Ovary (tissue), 9 donors: ENCODE data around the gene PNPLA8. TPM values are rescaled to one million over a fixed set of nuclear protein-coding genes. Genes with fewer than 3 reads are reported as not detected.
A peak's percentile ranks its signal among the peaks of the same experiment; 100 is the strongest.

ENCODE experiments used
- DNase-seq, 5 donors: peaks; one replicate each; pipeline ENCODE4 v3.0.0-alpha.2; 2019 to 2020
- H3K27ac ChIP-seq, 2 donors: fragments of 200-600 bp; one replicate each; pipeline versions ENCODE4 v1.5.1 to v1.8.0; 2019 to 2022
- H3K27me3 ChIP-seq: fragments of 200-600 bp; one replicate; pipeline ENCODE4 v1.8.0; 2022
- H3K36me3 ChIP-seq: fragments of 200-600 bp; sonication (generic); one replicate; pipeline ENCODE4 v1.5.1; 2019
- H3K4me1 ChIP-seq: one replicate; pipeline ENCODE4 v1.8.1; 2013; ENCODE audit warnings: mild to moderate bottlenecking, moderate library complexity; ENCODE audit not compliant: insufficient read depth
- H3K4me3 ChIP-seq: fragments of 200-600 bp; sonication (generic); one replicate; pipeline ENCODE4 v1.5.1; 2017
- H3K9me3 ChIP-seq, 2 donors: fragments of 200-600 bp in 1 of 2; sonication (generic) in 1 of 2; one replicate each; pipeline versions ENCODE4 v1.5.1 to v1.8.1; 2013 to 2019; ENCODE audit warnings: mild to moderate bottlenecking in 1 of 2, moderate library complexity in 1 of 2
- CTCF ChIP-seq, 3 donors: fragments of 450-650 bp in 2 of 3; fragments of 200-600 bp in 1 of 3; IDR thresholded peaks; one replicate each; pipeline versions ENCODE4 v1.5.1 to v1.8.0; 2016 to 2022; ENCODE audit warnings: antibody characterized with exemption in 3 of 3, mild to moderate bottlenecking in 1 of 3
- EP300 ChIP-seq: sonication (generic); formaldehyde crosslinking; IDR thresholded peaks from one replicate; pipeline ENCODE4 v1.6.1; 2017; ENCODE audit warnings: antibody characterized with exemption
- POLR2A ChIP-seq: fragments of 450-650 bp; IDR thresholded peaks from one replicate; pipeline ENCODE4 v1.6.1; 2017; ENCODE audit warnings: antibody characterized with exemption, mild to moderate bottlenecking, moderate library complexity
- WGBS, 3 donors: extraction: QIAGEN DNeasy Blood & Tissue Kit in 1 of 3; methylation state at CpG; one replicate each; pipeline versions ENCODE4 v1.1.5 to v1.1.7; 2013 to 2017; 5-methylcytosine and 5-hydroxymethylcytosine counted together
- intact Hi-C, 4 donors: fragments of 100-400 bp; cut with DNase I; formaldehyde crosslinking; loops; one replicate each; pipeline versions ENCODE4 v1.11.0 to v1.15.1; 2022 to 2023
- polyA plus RNA-seq, 2 donors: library from polyadenylated mRNA; stranded (reverse); fragments of 200-250 nt in 1 of 2; fragments of 350-450 nt in 1 of 2; fragmentation: Illumina TruSeq in 1 of 2; extraction: RNeasy Lipid Tissue Mini Kit (QIAGEN cat#74804) in 1 of 2; gene quantifications; one replicate each; pipeline ENCODE4 v1.2.3, GENCODE V29; 2013 to 2014
- total RNA-seq, 7 donors: library from RNA; depleted of rRNA in 2 of 7; stranded (reverse); fragments of >200 nt in 2 of 7; fragmentation: NEBNext Ultra II Directional in 3 of 7; extraction: Animal tissue kit (Norgen Biotek cat#: 25700) in 3 of 7; gene quantifications; one replicate each; pipeline versions ENCODE4 v1.1.0 to v1.2.4, GENCODE V29; 2016 to 2023
- donor health status: DM: no; HTN: no; CAD: no; lungs with moderate emphysema.
- donor health status: DM: no; HTN: no; CAD: no.
- donor health status: Bipolar disorder and iron deficiency.
- donor health status: DM: yes; HTN: yes; CAD: no.
- donor health status: DM: no; HTN: no; CAD: no.
- donor health status: DM: yes; HTN: yes; CAD: no.

The PNPLA8 gene
- total and polyA plus RNA-seq, 9 donors = 16.8 to 39.7 (median 24.9) TPM

- Histone ChIP-seq H3K27me3 (no peaks in the 10 kb centered on the region), H3K27ac (peak overlapping the region; percentile 94 to 98), H3K4me3 (peak overlapping the region; percentile 57), H3K4me1 (peaks cover 4% of the 10 kb centered on the region), H3K9me3 (no peaks in the 10 kb centered on the region), H3K36me3 (no peaks in the 10 kb centered on the region)
- TF ChIP-seq CTCF (IDR thresholded peaks at IDR 0.05) = no peak
- TF ChIP-seq POLR2A = no peak
- TF ChIP-seq EP300 = no peak
- WGBS, 3 donors = 0 to 1% (median 0%) methylated on average over 20 to 22 of the region's 22 CpGs
- intact Hi-C loops = no loop called here
- no peak for DNase-seq
These were observed 479 bp downstream of the PNPLA8 start for GRCh38 chr7:108525327-108525984.

- Histone ChIP-seq H3K36me3 (no peaks in the 10 kb centered on the region), H3K27me3 (no peaks in the 10 kb centered on the region), H3K27ac (no peak overlapping the region), H3K9me3 (no peaks in the 10 kb centered on the region), H3K4me1 (peaks cover 4% of the 10 kb centered on the region), H3K4me3 (no peak overlapping the region)
- TF ChIP-seq EP300 (no peak), POLR2A (no peak), CTCF (IDR thresholded peaks at IDR 0.05) (no peak)
- intact Hi-C loops = no loop called here
- no peak for DNase-seq
- WGBS, 3 donors = 89 to 94% (median 90%) methylated on average over 2 of the region's 2 CpGs
These were observed 3.2 kb downstream of the PNPLA8 start for GRCh38 chr7:108522780-108523179.

- no peaks in the 10 kb centered on the region for H3K9me3 ChIP-seq
- no peaks in the 10 kb centered on the region for H3K36me3 ChIP-seq
- TF ChIP-seq CTCF (IDR thresholded peaks at IDR 0.05) (no peak), EP300 (no peak), POLR2A (no peak)
- H3K4me1 ChIP-seq = no peaks in the 10 kb centered on the region
- DNase-seq = no peak
- no peak overlapping the region for H3K27ac ChIP-seq
- H3K4me3 ChIP-seq = no peak overlapping the region
- 94 to 100% (median 96%) methylated on average over 3 of the region's 3 CpGs for WGBS, 3 donors
- H3K27me3 ChIP-seq = no peaks in the 10 kb centered on the region
- intact Hi-C loops = no loop called here
These were observed 8.0 kb downstream of the PNPLA8 start for GRCh38 chr7:108517951-108518350.

- Histone ChIP-seq H3K4me1 (no peaks in the 10 kb centered on the region), H3K4me3 (no peak overlapping the region), H3K27ac (no peak overlapping the region), H3K27me3 (no peaks in the 10 kb centered on the region), H3K36me3 (no peaks in the 10 kb centered on the region), H3K9me3 (no peaks in the 10 kb centered on the region)
- no peak for TF ChIP-seq POLR2A
- no peak for TF ChIP-seq CTCF (IDR thresholded peaks at IDR 0.05)
- TF ChIP-seq EP300 = no peak
- intact Hi-C loops = no loop called here
- 78 to 91% (median 85%) methylated on average over 2 of the region's 2 CpGs for WGBS, 3 donors
- no peak for DNase-seq
These were observed 10.3 kb downstream of the PNPLA8 start for GRCh38 chr7:108515630-108516029.
